Embryonic facial prominence (tissue), 1 donor: ENCODE results near the gene SLC39A7.

Experiments
- DNase-seq: peaks from one replicate; pipeline ENCODE4 v3.0.0-alpha.2; 2016; ENCODE audit errors: extremely low spot score

Gene SLC39A7

GRCh38 chr6:33170176-33171015 lies 30.3 kb upstream of the SLC39A7 start:
- no peak for DNase-seq

- DNase-seq, result no peak
Observed at GRCh38 chr6:33171016-33171879, 29.4 kb upstream of the SLC39A7 start.

- DNase-seq, result no peak
Observed at GRCh38 chr6:33171880-33172687, 28.6 kb upstream of the SLC39A7 start.

GRCh38 chr6:33172688-33173534 lies 27.8 kb upstream of the SLC39A7 start:
- no peak for DNase-seq

GRCh38 chr6:33173535-33174180 lies 27.0 kb upstream of the SLC39A7 start:
- no peak for DNase-seq

GRCh38 chr6:33174784-33175183 lies 25.9 kb upstream of the SLC39A7 start:
- DNase-seq, result no peak

GRCh38 chr6:33175436-33176069 lies 25.1 kb upstream of the SLC39A7 start:
- no peak for DNase-seq

- no peak for DNase-seq
Observed at GRCh38 chr6:33176906-33177305, 23.8 kb upstream of the SLC39A7 start.

- no peak for DNase-seq
Observed at GRCh38 chr6:33177552-33178446, 22.9 kb upstream of the SLC39A7 start.

- no peak for DNase-seq
Observed at GRCh38 chr6:33178755-33179475, 21.8 kb upstream of the SLC39A7 start.

- no peak for DNase-seq
Observed at GRCh38 chr6:33181141-33181540, 19.5 kb upstream of the SLC39A7 start.

GRCh38 chr6:33183071-33183683 lies 17.5 kb upstream of the SLC39A7 start:
- no peak for DNase-seq

GRCh38 chr6:33185190-33185589 lies 15.5 kb upstream of the SLC39A7 start:
- no peak for DNase-seq

- DNase-seq, result no peak
Observed at GRCh38 chr6:33185654-33186187, 14.9 kb upstream of the SLC39A7 start.

GRCh38 chr6:33187809-33188208 lies 12.9 kb upstream of the SLC39A7 start:
- DNase-seq, result no peak

- DNase-seq, result no peak
Observed at GRCh38 chr6:33189164-33189563, 11.5 kb upstream of the SLC39A7 start.

GRCh38 chr6:33189625-33190448 lies 10.8 kb upstream of the SLC39A7 start:
- DNase-seq, result no peak
